GM23338 (cell line): ENCODE data around the gene CARNS1.

Experiments
- CREB1 ChIP-seq: fragments of 250-450 bp; sonication (Bioruptor Pico); IDR thresholded peaks from 2 replicates; pipeline ENCODE4 v1.5.0; 2020; ENCODE audit warnings: low read depth, mild to moderate bottlenecking, moderate library complexity
- CTCF ChIP-seq, 2 experiments: fragments of 200-600 bp in 1 of 2; sonication (generic) in 1 of 2; conservative IDR thresholded peaks; 2 replicates each; pipeline versions ENCODE4 v1.5.1 to v1.6.1; 2016 to 2017; ENCODE audit warnings: antibody characterized with exemption in 2 of 2, low read depth in 2 of 2, mild to moderate bottlenecking in 2 of 2, moderate library complexity in 1 of 2
- EZH2 ChIP-seq: fragments of 200-600 bp; sonication (generic); IDR thresholded peaks from one replicate; pipeline ENCODE4 v1.8.0; 2017; ENCODE audit warnings: antibody characterized with exemption, mild to moderate bottlenecking, low read depth; ENCODE audit not compliant: unreplicated experiment
- EZH2phosphoT487 ChIP-seq: fragments of 200-600 bp; sonication (generic); IDR thresholded peaks from one replicate; pipeline ENCODE4 v1.8.1; 2018; ENCODE audit warnings: antibody characterized with exemption; ENCODE audit not compliant: unreplicated experiment

GRCh38 chr11:67469508-67469811 is 54.0 kb downstream of the CARNS1 start:
- TF ChIP-seq CTCF (conservative IDR thresholded peaks at IDR 0.05; ENCODE audit: low read depth in 2 of 2) (no peak), EZH2 (no peak), CREB1 (CRISPR knock-in tag) (no peak), EZH2phosphoT487 (no peak)
